ENCODE measurements around the gene ERMP1.
A peak's percentile ranks its signal among the peaks of the same experiment; 100 is the strongest.
"Not testable (repeated sequence)": the region's sequence is repeated elsewhere in the genome, so short reads cannot be mapped to it uniquely, and the experiment has no call there.

The ERMP1 gene, protein sequence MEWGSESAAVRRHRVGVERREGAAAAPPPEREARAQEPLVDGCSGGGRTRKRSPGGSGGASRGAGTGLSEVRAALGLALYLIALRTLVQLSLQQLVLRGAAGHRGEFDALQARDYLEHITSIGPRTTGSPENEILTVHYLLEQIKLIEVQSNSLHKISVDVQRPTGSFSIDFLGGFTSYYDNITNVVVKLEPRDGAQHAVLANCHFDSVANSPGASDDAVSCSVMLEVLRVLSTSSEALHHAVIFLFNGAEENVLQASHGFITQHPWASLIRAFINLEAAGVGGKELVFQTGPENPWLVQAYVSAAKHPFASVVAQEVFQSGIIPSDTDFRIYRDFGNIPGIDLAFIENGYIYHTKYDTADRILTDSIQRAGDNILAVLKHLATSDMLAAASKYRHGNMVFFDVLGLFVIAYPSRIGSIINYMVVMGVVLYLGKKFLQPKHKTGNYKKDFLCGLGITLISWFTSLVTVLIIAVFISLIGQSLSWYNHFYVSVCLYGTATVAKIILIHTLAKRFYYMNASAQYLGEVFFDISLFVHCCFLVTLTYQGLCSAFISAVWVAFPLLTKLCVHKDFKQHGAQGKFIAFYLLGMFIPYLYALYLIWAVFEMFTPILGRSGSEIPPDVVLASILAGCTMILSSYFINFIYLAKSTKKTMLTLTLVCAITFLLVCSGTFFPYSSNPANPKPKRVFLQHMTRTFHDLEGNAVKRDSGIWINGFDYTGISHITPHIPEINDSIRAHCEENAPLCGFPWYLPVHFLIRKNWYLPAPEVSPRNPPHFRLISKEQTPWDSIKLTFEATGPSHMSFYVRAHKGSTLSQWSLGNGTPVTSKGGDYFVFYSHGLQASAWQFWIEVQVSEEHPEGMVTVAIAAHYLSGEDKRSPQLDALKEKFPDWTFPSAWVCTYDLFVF

DNA sequence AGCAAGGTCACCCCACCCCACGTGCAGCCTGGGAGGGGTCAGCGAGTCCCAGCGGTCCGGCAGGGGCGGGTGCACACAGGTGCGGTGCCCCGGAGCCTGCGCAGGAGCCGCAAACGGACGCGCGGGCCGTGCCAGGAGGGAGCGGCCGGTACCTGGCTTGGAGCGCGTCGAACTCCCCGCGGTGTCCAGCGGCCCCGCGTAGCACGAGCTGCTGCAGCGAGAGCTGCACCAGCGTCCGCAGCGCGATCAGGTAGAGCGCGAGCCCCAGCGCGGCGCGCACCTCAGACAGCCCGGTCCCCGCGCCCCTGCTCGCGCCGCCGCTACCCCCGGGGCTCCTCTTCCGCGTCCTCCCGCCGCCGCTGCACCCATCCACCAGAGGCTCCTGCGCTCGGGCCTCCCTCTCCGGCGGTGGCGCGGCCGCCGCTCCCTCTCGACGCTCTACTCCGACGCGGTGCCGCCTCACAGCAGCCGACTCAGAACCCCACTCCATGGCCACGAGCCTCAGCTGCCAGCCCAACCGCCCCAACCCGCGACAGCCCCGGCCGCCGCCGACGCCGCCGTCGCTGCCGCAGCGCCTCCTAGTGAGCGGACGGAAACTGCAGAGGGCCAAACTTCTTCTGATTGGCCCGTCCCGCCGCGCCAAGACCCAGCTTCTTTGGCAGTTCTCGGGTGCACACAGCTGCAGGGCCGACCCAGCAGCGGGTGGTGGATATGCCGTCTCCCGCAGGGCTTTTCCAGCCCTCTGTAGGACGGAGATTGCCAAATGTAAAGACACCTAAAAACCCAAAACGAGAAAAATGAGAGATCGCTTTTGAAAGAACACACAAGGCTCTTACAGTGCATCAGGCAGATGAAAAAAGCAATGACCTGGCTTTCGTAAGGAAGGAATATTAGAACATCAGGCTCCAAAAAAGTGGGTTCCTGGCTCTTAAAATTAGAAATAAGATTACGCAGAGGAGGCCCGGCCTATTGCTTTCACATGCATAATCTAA is at the start of gene ERMP1:
Gene ERMP1, minus strand, starts transcription at position 580 of the 992 bp plus-strand sequence. Its CDS starts 90 bp downstream, at position 490.
- DNase-seq (ENCODE audit: low read depth in 2 of 2) = peak; percentile 81 to 83

DNA sequence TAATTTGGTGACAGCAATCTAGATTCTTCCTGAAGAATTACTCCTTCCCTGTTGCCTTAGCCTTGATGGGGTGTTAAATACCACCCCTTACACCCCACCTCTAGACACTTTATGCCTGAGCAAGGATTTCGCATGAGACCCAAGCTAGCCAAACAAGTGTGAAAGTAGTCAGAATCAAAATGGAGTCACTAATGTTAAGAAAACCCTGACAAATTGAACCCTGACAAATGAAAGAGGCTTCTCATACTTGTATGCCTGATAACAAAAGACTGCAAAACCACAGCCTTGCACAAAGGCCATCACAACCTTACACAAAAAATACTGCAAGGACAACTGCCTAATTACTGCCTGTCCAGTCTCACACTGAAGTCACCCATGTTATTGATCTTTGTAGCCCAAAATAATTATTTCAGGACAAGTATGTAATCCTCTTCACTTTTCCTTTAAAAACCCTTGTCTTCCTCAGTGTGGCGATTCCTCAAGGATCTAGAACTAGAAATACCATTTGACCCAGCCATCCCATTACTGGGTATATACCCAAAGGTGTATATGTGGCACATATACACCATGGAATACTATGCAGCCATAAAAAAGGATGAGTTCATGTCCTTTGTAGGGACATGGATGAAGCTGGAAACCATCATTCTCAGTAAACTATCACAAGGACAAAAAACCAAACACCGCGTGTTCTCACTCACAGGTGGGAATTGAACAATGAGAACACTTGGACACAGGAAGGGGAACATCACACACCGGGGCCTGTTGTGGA is 49.5 kb upstream of the ERMP1 start:
- DNase-seq (ENCODE audit: low read depth in 2 of 2) = not testable (repeated sequence)

DNA sequence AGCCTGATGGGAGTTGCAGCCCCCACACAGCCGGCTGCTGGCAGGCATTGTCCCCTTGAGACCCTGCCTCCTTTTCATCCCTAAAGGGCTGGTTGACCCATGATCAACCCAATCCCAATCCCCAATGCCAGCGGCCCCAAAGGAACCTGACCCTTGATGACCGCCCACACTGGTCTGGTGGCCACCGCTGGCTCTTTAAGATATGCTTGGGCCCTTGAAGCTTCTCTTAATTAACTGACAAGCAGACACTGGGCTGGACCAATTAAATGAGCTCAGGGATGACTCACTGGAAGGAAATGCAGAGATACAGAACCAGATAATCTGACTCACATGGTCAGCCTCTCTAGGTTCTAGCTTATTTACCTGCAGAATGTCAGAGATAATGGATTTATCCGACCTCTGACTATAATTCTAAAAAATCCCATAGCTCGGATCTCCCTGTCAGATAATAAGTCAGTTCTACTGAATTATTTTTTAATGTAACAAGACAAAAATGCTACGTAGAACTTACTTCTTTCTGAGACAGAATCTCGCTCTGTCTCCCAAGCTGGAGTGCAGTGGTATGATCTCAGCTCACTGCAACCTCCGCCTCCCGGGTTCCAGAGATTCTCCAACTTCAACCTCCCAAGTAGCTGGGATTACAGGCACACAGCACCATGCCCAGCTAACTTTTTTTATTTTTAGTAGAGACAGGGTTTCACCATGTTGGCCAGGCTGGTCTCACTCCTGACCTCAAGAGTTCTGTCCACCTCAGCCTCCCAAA is 46.7 kb upstream of the ERMP1 start:
- DNase-seq (ENCODE audit: low read depth in 2 of 2) = no peak

DNA sequence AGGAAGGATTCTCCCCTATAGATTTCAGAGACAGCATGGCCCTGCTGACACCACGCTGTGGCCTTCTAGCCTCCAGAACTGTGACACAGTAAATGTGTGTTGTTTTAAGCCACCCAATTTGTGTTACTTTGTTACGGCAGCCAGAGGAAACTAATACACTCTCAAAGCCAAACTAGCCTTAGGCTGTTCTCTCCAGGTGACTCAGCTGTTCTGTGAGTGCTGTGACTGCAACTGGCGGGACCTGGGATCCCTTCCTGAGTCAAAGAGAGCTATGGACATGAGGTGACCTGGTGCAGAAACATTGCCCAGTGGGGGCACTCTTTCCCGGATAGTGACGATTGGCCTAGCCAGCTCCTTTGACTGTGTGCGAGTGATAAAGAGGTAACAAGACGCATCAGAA is 43.8 kb upstream of the ERMP1 start:
- DNase-seq (ENCODE audit: low read depth in 2 of 2) = no peak

DNA sequence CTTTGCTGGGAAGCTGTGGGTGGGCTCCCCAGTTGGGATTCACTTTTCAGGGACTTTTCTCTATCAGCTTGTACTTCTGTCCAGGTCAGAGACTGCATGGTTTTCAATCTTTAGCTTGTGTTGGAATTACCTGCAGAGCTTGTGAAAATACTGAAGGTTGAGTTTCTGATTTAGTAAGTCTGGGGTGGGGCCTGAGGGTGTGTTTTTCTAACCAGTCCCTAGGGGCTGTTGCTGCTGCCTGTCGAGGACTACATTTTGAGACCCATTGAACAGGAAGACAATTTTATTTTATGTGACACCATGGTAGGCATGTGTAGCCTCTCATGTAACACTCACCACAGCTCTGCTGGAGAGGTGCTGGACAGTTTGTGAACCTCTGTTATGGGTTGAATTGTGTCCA is 43.1 kb upstream of the ERMP1 start:
- no peak for DNase-seq (ENCODE audit: low read depth in 2 of 2)

DNA sequence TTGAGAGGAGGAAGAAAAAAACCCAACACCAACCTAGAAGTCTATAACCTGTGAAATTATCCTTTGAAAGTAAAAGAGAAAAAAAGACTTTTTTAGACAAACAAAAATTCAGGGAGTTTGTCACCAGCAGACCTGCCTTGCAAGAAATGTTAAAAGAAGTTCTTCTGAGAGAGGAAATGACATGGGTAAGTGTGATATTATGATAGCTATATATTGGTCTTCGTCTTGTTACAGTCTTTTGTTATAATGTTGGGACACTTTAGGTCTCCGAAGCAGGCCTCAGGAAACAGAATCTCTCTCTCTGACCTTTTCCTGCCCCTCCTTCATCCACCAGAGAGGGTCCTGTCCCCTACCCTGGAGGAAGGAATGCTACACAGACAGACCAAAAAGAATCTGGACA is 41.1 kb upstream of the ERMP1 start:
- DNase-seq (ENCODE audit: low read depth in 2 of 2) = no peak

DNA sequence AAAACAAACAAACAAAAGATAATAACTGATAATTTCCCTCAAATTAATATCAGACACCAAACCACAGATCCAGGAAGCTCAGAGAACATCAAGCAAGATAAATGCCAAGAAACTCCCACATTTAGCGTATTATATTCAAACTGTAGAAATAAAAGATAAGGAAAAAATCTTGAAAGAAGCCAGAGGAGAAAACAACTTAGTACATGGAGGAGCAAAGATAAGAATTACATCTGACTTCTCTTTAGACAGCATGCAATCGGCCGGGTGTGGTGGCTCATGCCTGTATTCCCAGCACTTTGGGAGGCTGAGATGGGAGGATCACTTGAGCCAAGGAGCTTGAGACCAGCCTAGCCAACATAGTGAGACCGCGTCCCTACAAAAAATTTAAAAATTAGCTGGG is 40.5 kb upstream of the ERMP1 start:
- no peak for DNase-seq (ENCODE audit: low read depth in 2 of 2)

DNA sequence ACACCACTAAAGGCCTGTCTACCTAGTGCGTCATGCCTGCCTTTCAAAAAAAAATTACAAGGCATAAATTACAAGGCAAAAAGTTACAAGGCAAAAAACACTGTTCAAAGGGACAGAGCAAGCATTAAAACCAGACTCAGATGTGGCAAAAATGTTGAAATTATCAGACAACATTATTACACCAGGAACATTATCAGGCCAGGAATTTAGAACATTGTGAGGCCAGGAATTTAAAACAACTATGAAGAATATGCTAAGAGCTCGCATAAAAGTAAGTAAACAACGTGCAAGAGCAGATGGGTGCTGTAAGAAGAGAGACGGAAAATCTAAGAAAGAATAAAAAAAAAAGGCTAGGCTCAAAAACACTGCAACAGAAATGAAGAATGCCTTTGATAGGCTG is 39.6 kb upstream of the ERMP1 start:
- no peak for DNase-seq (ENCODE audit: low read depth in 2 of 2)

DNA sequence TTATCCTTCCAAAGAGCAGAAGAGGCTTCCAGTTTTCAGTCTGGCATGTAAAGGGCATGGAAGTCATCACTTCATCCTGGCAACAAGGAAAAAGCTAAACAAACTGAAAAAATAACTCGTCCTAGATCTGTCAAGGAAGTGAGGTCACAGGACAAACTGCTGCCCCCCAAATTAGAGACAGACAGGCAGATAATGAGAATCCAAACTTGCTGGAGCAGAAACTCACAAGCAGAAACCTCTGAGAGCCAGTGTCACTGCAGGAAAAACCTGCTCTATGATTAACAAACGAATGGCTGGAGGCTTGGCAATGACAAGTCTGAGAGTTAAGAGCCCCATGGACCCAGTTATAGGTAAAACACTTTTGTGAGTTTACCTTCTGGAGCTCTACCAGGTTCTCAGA is 38.9 kb upstream of the ERMP1 start:
- no peak for DNase-seq (ENCODE audit: low read depth in 2 of 2)

DNA sequence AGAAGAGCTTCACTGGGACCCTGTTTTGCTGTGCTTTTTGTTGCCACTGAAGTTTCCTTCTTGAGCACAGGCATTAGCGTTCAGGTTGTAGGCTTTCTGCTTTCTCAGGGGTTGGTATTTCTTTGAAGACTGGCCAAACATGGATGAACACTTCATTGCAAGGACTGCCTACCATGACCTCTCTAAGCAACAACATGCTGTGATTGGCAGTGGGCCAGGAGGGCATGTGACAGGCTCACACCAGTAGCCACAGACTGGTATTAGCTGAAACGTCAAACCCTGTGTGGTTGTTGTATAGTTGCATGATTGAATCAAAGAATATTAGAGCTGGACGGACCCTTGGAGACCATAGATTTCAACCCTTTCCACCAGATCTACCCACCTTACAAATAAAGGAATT is 37.8 kb upstream of the ERMP1 start:
- no peak for DNase-seq (ENCODE audit: low read depth in 2 of 2)

DNA sequence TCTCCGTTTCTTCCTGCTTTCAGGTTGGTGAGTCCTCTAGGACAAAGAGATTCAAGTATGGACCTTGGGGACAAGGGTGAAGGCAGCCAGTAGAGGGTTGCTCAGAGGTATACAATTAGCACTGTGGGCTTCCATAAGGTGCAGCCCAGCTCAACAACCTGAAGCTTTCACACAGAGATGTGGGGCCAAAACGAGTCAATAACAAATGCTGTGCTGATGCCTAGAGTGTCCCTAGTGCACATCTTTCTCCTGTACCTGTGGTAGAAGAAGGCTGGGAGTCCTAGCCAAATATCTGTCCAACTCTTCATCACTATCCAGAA is 37.1 kb upstream of the ERMP1 start:
- no peak for DNase-seq (ENCODE audit: low read depth in 2 of 2)

DNA sequence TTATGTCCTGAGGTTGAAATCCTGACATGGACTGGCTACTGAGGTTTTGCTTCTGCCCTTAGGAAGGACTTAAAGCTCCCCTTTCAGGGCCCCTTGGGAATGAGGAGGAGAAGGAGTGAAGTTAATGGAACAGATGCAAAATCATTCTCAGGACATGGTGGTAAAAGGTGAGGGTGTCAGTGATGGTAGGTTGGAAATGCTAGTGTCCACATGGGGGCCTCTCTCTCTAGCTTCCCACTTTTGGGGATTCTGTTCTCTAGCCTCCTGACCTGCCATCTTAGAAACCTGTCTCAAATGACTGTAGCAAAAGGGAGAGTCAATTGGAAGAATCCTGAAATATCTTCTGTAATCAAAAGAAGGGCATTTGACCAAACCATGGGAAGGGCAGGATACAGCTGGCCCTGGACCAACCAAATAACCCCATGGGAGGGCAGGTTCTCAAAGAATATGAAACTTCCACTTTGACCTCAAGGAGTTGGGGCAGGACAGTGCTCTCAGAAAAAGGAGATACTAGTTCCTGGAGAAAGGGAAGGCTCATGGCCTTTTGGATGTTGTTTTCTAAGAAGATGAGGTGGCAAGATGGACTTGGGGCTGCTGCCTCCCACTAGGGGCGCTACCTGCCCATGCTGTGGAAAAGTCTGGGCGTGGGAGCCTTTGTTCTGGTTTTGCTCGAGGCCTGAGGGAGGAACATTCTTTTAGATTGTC is 36.5 kb upstream of the ERMP1 start:
- no peak for DNase-seq (ENCODE audit: low read depth in 2 of 2)

DNA sequence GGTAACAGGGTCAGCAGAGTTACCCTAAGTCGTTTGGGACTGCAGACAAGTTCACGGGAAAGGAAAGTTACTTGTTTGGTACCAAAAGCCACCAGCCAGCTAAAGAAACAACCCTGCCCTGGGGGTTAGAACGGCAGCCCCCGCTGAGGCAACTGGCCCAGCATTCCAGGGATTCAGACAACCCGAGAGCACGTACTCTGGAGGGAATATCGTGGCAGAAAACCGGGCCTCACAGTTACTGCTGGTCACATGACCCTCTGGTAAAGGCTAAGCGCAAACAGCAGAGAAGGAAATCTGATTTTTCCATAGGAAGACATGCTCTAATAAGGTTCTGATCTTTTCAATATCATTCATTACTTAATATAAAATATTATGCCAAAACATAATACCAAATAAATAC is 35.3 kb upstream of the ERMP1 start:
- DNase-seq (ENCODE audit: low read depth in 2 of 2) = no peak

DNA sequence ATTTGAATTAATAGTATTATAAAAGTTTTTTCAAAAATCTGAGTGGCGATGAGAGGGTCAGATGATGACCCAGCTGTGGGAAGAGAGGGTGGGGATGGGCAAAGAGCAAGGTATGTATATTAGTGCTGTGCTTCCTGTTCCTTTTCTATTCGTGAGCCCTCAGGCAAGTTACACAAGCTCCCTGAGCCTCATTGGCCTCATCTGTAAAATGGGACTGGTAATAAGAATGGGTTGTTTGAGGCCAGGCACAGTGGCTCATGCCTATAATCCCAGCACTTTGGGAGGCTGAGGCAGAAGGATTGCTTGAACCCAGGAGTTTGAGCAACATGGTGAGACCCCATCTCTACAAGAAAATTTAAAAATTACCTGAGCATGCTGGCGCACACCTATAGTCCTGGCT is 33.8 kb upstream of the ERMP1 start:
- DNase-seq (ENCODE audit: low read depth in 2 of 2) = no peak

DNA sequence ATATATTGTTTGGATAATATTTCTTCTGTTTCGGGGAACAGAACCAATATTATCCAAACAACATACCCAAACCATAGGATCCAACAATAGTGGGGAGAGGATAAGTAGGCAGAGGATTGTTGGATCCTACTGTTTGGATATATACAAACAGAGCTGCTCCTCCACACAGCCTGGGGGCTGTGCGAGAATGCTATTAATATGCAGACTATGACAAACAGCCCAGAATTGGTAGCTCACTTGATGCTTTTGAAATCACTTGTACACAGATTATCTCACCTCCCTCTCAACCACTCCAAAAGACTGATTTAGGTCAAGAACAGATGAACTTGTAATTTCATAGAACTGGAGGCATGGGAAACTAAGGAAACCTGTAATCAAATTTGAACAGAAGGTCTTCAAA is 33.4 kb upstream of the ERMP1 start:
- no peak for DNase-seq (ENCODE audit: low read depth in 2 of 2)

DNA sequence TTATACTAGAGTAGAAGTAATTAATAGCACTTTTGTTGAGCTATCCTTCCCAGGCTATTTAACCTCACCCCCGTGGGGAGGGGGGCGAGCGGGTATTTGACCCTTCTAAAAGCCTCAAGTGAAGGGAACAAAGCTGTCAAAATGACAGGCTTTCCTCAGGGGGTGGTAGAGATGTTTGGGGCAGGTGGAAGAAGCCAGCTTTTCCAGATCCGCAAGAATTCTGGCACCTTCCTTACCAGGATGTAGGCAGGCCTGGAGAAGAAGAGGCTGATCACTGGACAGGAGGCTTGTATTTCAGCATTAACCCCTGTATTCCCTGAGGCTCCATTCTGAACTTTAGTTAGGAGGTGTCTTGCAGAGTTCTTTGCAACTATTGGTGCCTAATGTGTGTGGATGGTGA is 31.5 kb upstream of the ERMP1 start:
- no peak for DNase-seq (ENCODE audit: low read depth in 2 of 2)

DNA sequence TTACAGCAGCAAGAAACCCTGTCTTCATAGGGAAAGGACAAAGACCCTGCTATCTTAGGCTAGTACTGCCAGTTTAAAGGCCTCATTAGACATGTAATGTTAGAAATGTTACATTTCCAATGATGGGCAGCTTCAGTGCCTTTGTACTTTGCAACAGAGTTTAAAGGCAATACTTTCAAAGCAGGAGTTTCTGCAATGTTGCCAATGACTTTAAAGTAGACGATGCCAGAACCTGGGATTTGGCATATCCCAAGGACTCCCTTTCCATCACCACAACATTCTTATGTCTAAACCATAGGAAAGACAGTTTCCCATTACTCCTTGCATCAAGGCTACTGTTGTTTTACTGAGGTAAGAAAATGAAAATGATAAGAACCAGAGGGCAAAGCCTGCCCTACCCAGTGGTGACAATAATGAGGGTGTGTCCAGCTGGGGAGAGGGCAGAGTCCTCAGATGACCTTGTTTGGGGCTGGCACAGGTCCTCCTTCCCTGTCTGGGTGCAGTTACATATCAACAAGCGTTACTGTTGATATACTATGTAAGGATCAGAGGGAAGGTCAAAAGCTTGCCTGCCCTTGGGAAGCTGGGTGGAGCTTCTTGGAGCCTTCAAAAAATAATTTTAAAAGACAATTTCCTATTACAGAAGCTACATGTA is 30.3 kb upstream of the ERMP1 start:
- no peak for DNase-seq (ENCODE audit: low read depth in 2 of 2)

DNA sequence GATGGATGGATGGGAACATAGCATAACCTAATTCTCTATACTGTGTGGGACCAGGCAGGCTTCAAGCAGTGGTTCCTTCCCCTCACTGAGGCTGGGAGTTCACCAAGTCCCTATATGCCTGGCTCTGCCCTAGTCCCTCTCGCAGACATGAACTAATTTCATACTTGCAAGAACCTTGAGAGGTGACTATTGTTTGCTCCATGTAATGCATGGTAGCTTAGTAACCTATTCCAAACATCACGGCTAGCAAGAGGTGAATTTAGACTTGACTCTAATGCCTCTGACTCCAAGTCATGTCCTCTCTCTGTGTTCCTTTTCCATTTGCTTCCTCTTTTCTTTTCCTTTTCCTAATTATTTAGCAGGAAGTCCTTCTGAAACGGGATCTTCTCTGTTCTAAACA is 25.9 kb upstream of the ERMP1 start:
- DNase-seq (ENCODE audit: low read depth in 2 of 2) = no peak

DNA sequence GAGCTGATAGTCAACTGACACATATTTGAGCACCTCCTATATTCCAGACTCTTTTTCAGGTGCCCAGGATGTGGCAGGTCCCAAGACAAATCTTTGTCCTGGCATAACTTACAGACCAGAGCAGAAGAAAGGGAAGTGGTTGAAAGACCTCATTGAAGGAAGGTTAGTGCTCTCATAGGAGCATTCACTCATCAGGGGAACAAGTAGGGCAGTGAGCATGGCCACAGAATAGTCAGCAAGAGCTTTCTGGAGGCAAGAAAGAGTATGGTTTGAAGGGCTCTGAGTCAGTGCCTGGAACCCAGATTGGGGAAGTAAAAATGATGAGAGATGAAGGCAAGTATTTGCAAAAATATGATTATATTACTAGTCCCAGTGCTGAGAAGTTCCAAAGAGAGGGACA is 25.0 kb upstream of the ERMP1 start:
- DNase-seq (ENCODE audit: low read depth in 2 of 2) = no peak
